Panc1 (cell line): ENCODE data around the gene HAGH. TPM values are rescaled to one million over a fixed set of nuclear protein-coding genes. Genes with fewer than 3 reads are reported as not detected.

ENCODE experiments used
- ATAC-seq: fragments of 200-7000 bp; cut with Tn5 transposase; 2 replicates; pipeline ENCODE4 v1.9.1; 2020; ENCODE audit warnings: mild to moderate bottlenecking, moderate library complexity
- BruUV-seq: library from RNA; stranded (reverse); fragments of 400-500 nt; replicated peaks from 2 replicates; lab custom pipeline; 2021; lab: Mats Ljungman, UMichigan
- CTCF ChIA-PET: fragments of 300-600 bp; sonication (Branson Sonifier 250); formaldehyde crosslinking; loops from one replicate; lab custom pipeline; 2022; ENCODE audit warnings: antibody characterized with exemption; lab: Charles Lee
- POLR2A ChIA-PET: fragments of 300-600 bp; sonication (Branson Sonifier 250); formaldehyde crosslinking; loops from one replicate; lab custom pipeline; 2022; ENCODE audit warnings: antibody characterized with exemption; lab: Charles Lee
- DNase-seq: peaks from one replicate; pipeline ENCODE4 v3.0.0-alpha.2; 2010; ENCODE audit warnings: low read depth, low spot score
- H3K27ac ChIP-seq: 2 replicates; pipeline ENCODE4 v1.5.1; 2011; ENCODE audit warnings: mild to moderate bottlenecking, low read length, inconsistent platforms
- H3K27me3 ChIP-seq: fragments of 200-500 bp; sonication (Bioruptor generic); 2 replicates; pipeline ENCODE4 v1.6.0; 2014; ENCODE audit warnings: low read length, inconsistent platforms; ENCODE audit not compliant: control insufficient read depth, insufficient read depth
- H3K36me3 ChIP-seq: fragments of 200-500 bp; sonication (Bioruptor generic); 2 replicates; pipeline ENCODE4 v1.5.1; 2014; ENCODE audit warnings: inconsistent platforms, mild to moderate bottlenecking, low read length, moderate library complexity; ENCODE audit not compliant: control insufficient read depth, insufficient read depth
- H3K4me1 ChIP-seq: 2 replicates; pipeline ENCODE4 v1.5.1; 2011; ENCODE audit warnings: inconsistent platforms, mild to moderate bottlenecking, low read length, moderate library complexity; ENCODE audit not compliant: control insufficient read depth, insufficient read depth
- H3K4me3 ChIP-seq, 2 experiments: 2 replicates each; pipeline ENCODE4 v1.5.1; 2011 to 2012; ENCODE audit warnings: low read depth in 2 of 2, low read length in 2 of 2, mild to moderate bottlenecking in 2 of 2, inconsistent platforms in 1 of 2, moderate library complexity in 1 of 2
- H3K9me3 ChIP-seq: fragments of 200-500 bp; sonication (Bioruptor generic); 2 replicates; pipeline ENCODE4 v1.5.1; 2014; ENCODE audit warnings: low read depth, mild to moderate bottlenecking, inconsistent platforms, low read length, moderate library complexity; ENCODE audit not compliant: control insufficient read depth, insufficient read depth
- POLR2AphosphoS5 ChIP-seq: IDR thresholded peaks from 2 replicates; pipeline ENCODE4 v1.6.1; 2012; ENCODE audit warnings: mild to moderate bottlenecking, low read depth, low read length, moderate library complexity
- SIN3A ChIP-seq: IDR thresholded peaks from 2 replicates; pipeline ENCODE4 v1.6.1; 2012; ENCODE audit warnings: low read depth, mild to moderate bottlenecking, low read length, moderate library complexity, borderline replicate concordance; ENCODE audit not compliant: insufficient read depth
- TCF7L2 ChIP-seq: IDR thresholded peaks from 2 replicates; pipeline ENCODE4 v1.6.1; 2011; ENCODE audit warnings: mild to moderate bottlenecking, low read depth, low read length, inconsistent platforms
- in situ Hi-C: cut with HindIII; loops from 2 replicates; pipeline ENCODE4 v1.10.0; 2016; ENCODE audit warnings: low sequenced_read_pairs, low pct_unique_long_range_greater_than_20kb
- intact Hi-C: fragments of 100-400 bp; cut with micrococcal nuclease; formaldehyde crosslinking; loops from one replicate; pipeline ENCODE4 v1.10.0; 2022; ENCODE audit not compliant: unreplicated experiment
- total RNA-seq: library from RNA; stranded (reverse); gene quantifications from one replicate; pipeline ENCODE4 v1.2.1, GENCODE V29; 2021; ENCODE audit not compliant: unreplicated experiment
- TF ChIP-seq, protein P1 (sequence below), 2 experiments: IDR thresholded peaks; 2 replicates each; pipeline ENCODE4 v1.6.1; 2011 to 2012; ENCODE audit warnings: low read depth in 2 of 2, control low read depth in 1 of 2, low read length in 1 of 2, mild to moderate bottlenecking in 1 of 2, moderate library complexity in 1 of 2; ENCODE audit not compliant: insufficient read depth in 1 of 2
- TF ChIP-seq, protein P2 (sequence below): fragments of 450-650 bp; IDR thresholded peaks from 2 replicates; pipeline ENCODE4 v1.5.1; 2017; ENCODE audit warnings: mild to moderate bottlenecking

The HAGH gene
- total RNA-seq, 1 experiment from 2014 or later, result 58.9 TPM

- in situ Hi-C loops (no loop called here), intact Hi-C loops (no loop called here)
- Histone ChIP-seq H3K4me3 (no peak overlapping the region), H3K36me3 (no peaks in the 10 kb centered on the region), H3K27me3 (no peaks in the 10 kb centered on the region), H3K4me1 (peaks cover 5% of the 10 kb centered on the region; the same call in 1 of the 2 replicates), H3K9me3 (no peaks in the 10 kb centered on the region), H3K27ac (no peak overlapping the region)
- no TSS peak for BruUV-seq
- no peak for ATAC-seq
- no peak for TF ChIP-seq TCF7L2
- TF ChIP-seq POLR2AphosphoS5, result no peak
- TF ChIP-seq, protein P1, sequence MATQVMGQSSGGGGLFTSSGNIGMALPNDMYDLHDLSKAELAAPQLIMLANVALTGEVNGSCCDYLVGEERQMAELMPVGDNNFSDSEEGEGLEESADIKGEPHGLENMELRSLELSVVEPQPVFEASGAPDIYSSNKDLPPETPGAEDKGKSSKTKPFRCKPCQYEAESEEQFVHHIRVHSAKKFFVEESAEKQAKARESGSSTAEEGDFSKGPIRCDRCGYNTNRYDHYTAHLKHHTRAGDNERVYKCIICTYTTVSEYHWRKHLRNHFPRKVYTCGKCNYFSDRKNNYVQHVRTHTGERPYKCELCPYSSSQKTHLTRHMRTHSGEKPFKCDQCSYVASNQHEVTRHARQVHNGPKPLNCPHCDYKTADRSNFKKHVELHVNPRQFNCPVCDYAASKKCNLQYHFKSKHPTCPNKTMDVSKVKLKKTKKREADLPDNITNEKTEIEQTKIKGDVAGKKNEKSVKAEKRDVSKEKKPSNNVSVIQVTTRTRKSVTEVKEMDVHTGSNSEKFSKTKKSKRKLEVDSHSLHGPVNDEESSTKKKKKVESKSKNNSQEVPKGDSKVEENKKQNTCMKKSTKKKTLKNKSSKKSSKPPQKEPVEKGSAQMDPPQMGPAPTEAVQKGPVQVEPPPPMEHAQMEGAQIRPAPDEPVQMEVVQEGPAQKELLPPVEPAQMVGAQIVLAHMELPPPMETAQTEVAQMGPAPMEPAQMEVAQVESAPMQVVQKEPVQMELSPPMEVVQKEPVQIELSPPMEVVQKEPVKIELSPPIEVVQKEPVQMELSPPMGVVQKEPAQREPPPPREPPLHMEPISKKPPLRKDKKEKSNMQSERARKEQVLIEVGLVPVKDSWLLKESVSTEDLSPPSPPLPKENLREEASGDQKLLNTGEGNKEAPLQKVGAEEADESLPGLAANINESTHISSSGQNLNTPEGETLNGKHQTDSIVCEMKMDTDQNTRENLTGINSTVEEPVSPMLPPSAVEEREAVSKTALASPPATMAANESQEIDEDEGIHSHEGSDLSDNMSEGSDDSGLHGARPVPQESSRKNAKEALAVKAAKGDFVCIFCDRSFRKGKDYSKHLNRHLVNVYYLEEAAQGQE (IDR thresholded peaks at IDR 0.05; ENCODE audit: insufficient read depth in 1 of 2, low read depth in 2 of 2, low read length in 1 of 2), result no peak
- TF ChIP-seq, protein P2, sequence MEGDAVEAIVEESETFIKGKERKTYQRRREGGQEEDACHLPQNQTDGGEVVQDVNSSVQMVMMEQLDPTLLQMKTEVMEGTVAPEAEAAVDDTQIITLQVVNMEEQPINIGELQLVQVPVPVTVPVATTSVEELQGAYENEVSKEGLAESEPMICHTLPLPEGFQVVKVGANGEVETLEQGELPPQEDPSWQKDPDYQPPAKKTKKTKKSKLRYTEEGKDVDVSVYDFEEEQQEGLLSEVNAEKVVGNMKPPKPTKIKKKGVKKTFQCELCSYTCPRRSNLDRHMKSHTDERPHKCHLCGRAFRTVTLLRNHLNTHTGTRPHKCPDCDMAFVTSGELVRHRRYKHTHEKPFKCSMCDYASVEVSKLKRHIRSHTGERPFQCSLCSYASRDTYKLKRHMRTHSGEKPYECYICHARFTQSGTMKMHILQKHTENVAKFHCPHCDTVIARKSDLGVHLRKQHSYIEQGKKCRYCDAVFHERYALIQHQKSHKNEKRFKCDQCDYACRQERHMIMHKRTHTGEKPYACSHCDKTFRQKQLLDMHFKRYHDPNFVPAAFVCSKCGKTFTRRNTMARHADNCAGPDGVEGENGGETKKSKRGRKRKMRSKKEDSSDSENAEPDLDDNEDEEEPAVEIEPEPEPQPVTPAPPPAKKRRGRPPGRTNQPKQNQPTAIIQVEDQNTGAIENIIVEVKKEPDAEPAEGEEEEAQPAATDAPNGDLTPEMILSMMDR, result no peak
- TF ChIP-seq SIN3A, result no peak
- CTCF ChIA-PET, result interaction anchor here (0.6 kb wide), 1 partner anchor 11 kb away, joined by 3 read pairs; the partner anchor contains the start of gene HAGH
- POLR2A ChIA-PET, result no interaction called here
- DNase-seq, result no peak
Measured at GRCh38 chr16:1815461-1815860, 11.2 kb downstream of the HAGH start.

DNA sequence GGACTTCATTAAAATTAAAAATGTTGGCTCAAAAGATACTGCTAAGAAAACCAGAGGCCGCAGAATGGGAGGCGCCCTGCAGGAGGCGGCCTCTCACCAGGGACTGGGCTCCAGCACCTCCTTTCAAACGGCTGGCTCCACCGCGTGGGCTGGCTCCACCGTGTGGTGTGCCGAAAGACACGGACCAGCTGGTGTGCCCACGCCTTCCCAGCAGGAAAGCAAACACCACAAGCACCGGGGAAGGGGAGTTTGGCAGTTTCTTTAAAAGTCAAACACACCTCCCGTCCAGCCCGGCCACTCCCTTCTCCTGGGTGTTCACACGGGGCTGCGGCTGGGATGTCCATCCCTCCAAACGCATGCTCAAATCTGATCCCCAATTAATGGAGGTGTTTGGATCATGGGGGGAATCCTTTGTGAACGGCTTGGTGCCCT lies 13.9 kb downstream of the HAGH start:
- POLR2A ChIA-PET, result no interaction called here
- DNase-seq, result no peak
- in situ Hi-C loops, result no loop called here
- Histone ChIP-seq H3K27ac (no peak overlapping the region), H3K27me3 (no peaks in the 10 kb centered on the region), H3K4me1 (peaks cover 5% of the 10 kb centered on the region; the same call in 1 of the 2 replicates), H3K36me3 (no peaks in the 10 kb centered on the region), H3K9me3 (no peaks in the 10 kb centered on the region), H3K4me3 (no peak overlapping the region)
- peak; percentile 89 for ATAC-seq
- CTCF ChIA-PET, result no interaction called here
- intact Hi-C loops, result no loop called here
- BruUV-seq, result no TSS peak
- TF ChIP-seq, protein P1 (IDR thresholded peaks at IDR 0.05; ENCODE audit: insufficient read depth in 1 of 2, low read depth in 2 of 2, low read length in 1 of 2), result no peak
- TF ChIP-seq TCF7L2, result no peak
- no peak for TF ChIP-seq POLR2AphosphoS5
- TF ChIP-seq SIN3A, result no peak
- TF ChIP-seq, protein P2, result peak; percentile 87
